GM12878 (cell line): ENCODE measurements around the gene HPSE. TPM values are rescaled to one million over a fixed set of nuclear protein-coding genes. Genes with fewer than 3 reads are reported as not detected.

Source experiments
- ATF7 ChIP-seq: fragments of 450-650 bp; IDR thresholded peaks from 2 replicates; pipeline ENCODE4 v1.6.1; 2016; ENCODE audit warnings: low read depth, mild to moderate bottlenecking
- BMI1 ChIP-seq: fragments of 450-650 bp; IDR thresholded peaks from 2 replicates; pipeline ENCODE4 v1.6.1; 2016; ENCODE audit warnings: mild to moderate bottlenecking, moderate library complexity, borderline replicate concordance
- FOXK2 ChIP-seq: fragments of 450-650 bp; IDR thresholded peaks from 2 replicates; pipeline ENCODE4 v1.6.1; 2017; ENCODE audit warnings: mild to moderate bottlenecking, moderate library complexity
- HDAC6 ChIP-seq: fragments of 200-600 bp; sonication (generic); IDR thresholded peaks from one replicate; pipeline ENCODE4 v1.8.0; 2017; ENCODE audit warnings: antibody characterized with exemption; ENCODE audit not compliant: unreplicated experiment
- LARP7 ChIP-seq: fragments of 450-650 bp; IDR thresholded peaks from 2 replicates; pipeline ENCODE4 v1.6.1; 2017; ENCODE audit warnings: mild to moderate bottlenecking
- MTA3 ChIP-seq: IDR thresholded peaks from 2 replicates; pipeline ENCODE4 v1.6.1; 2012; ENCODE audit warnings: low read length, inconsistent platforms, borderline replicate concordance
- NR2C2 ChIP-seq: IDR thresholded peaks from 2 replicates; pipeline ENCODE4 v1.6.1; 2011; ENCODE audit warnings: borderline replicate concordance, low read depth; ENCODE audit not compliant: control insufficient read depth, insufficient read length
- NRF1 ChIP-seq: conservative IDR thresholded peaks from 2 replicates; pipeline ENCODE4 v1.6.1; 2011; ENCODE audit warnings: mild to moderate bottlenecking, low read depth, low read length, improper control_type of control experiment
- POLR2AphosphoS5 ChIP-seq: IDR thresholded peaks from 2 replicates; pipeline ENCODE4 v1.6.1; 2011; ENCODE audit warnings: mild to moderate bottlenecking, low read length, inconsistent platforms
- RAD51 ChIP-seq: fragments of 450-650 bp; IDR thresholded peaks from 2 replicates; pipeline ENCODE4 v1.6.1; 2016; ENCODE audit warnings: moderate library complexity, mild to moderate bottlenecking, inconsistent platforms
- RCOR1 ChIP-seq: conservative IDR thresholded peaks from 2 replicates; pipeline ENCODE4 v1.6.1; 2012; ENCODE audit warnings: low read depth, low read length, improper control_type of control experiment
- RUNX3 ChIP-seq: IDR thresholded peaks from 2 replicates; pipeline ENCODE4 v1.6.1; 2012; ENCODE audit warnings: low read length, inconsistent platforms
- SPI1 ChIP-seq: IDR thresholded peaks from 2 replicates; pipeline ENCODE4 v1.6.1; 2011; ENCODE audit warnings: low read depth, mild to moderate bottlenecking, low read length, moderate library complexity, borderline replicate concordance; ENCODE audit not compliant: insufficient read depth
- SREBF1 ChIP-seq: IDR thresholded peaks from 2 replicates; pipeline ENCODE4 v1.6.1; 2012; ENCODE audit warnings: mild to moderate bottlenecking, low read length
- STAT3 ChIP-seq: IDR thresholded peaks from 2 replicates; pipeline ENCODE4 v1.6.1; 2011; ENCODE audit warnings: low read depth, low read length, improper control_type of control experiment
- SUPT20H ChIP-seq: IDR thresholded peaks from 2 replicates; pipeline ENCODE4 v1.6.1; 2011; ENCODE audit warnings: low read depth, mild to moderate bottlenecking, low read length, moderate library complexity, borderline replicate concordance; ENCODE audit not compliant: control insufficient read depth
- TBL1XR1 ChIP-seq: IDR thresholded peaks from 2 replicates; pipeline ENCODE4 v1.6.1; 2012; ENCODE audit warnings: low read depth, low read length, improper control_type of control experiment
- TCF7 ChIP-seq: IDR thresholded peaks from 2 replicates; pipeline ENCODE4 v1.6.1; 2014; ENCODE audit warnings: antibody characterized with exemption, borderline replicate concordance
- WRNIP1 ChIP-seq: IDR thresholded peaks from 2 replicates; pipeline ENCODE4 v1.6.1; 2011; ENCODE audit warnings: low read depth, low read length, improper control_type of control experiment, borderline replicate concordance
- ZZZ3 ChIP-seq: IDR thresholded peaks from 2 replicates; pipeline ENCODE4 v1.6.1; 2011; ENCODE audit warnings: low read depth; ENCODE audit not compliant: control insufficient read depth, insufficient read length
- polyA plus RNA-seq, 11 experiments: library from polyadenylated mRNA; depleted of rRNA in 4 of 11; unstranded in 6 of 11; stranded (reverse) in 5 of 11; fragments of >200 nt; fragmentation: Nextera tagmentation in 4 of 11; fragmentation: Illumina TruSeq in 1 of 11; extraction: Ambion mirVana in 4 of 11; extraction: Trizol in 1 of 11; gene quantifications; 1 replicate in 1 of 11; 2 replicates in 10 of 11; pipeline versions ENCODE4 v1.2.1 to v1.2.3, GENCODE V29; 2011 to 2016; ENCODE audit warnings: inconsistent platforms in 2 of 11, missing spikeins in 2 of 11, low read depth in 1 of 11
- total RNA-seq, 4 experiments: library from RNA; depleted of rRNA in 3 of 4; stranded (reverse); fragments of >200 nt in 3 of 4; fragmentation: Illumina TruSeq in 1 of 4; extraction: Trizol in 1 of 4; gene quantifications; 2 replicates each; pipeline versions ENCODE4 v1.2.1 to v1.2.3, GENCODE V29; 2013 to 2021
- TF ChIP-seq, protein P1 (sequence below): fragments of 150-350 bp; IDR thresholded peaks from 2 replicates; pipeline ENCODE4 v1.6.1; 2016; ENCODE audit warnings: low read depth, low read length
- TF ChIP-seq, protein P2 (sequence below): IDR thresholded peaks from 2 replicates; pipeline ENCODE4 v1.6.1; 2011; ENCODE audit warnings: borderline replicate concordance, low read depth, mild to moderate bottlenecking, moderate library complexity, mixed read lengths, low read length; ENCODE audit not compliant: insufficient read depth; ENCODE audit errors: extremely low read length
- TF ChIP-seq, protein P3 (sequence below): fragments of 150-350 bp; IDR thresholded peaks from 2 replicates; pipeline ENCODE4 v1.6.1; 2014; ENCODE audit warnings: mild to moderate bottlenecking, low read depth, low read length
- TF ChIP-seq, protein P4 (sequence below): fragments of 450-650 bp; IDR thresholded peaks from 2 replicates; pipeline ENCODE4 v1.6.1; 2017; ENCODE audit warnings: mild to moderate bottlenecking
- TF ChIP-seq, protein P5 (sequence below): IDR thresholded peaks from 2 replicates; pipeline ENCODE4 v1.6.1; 2011; ENCODE audit warnings: low read depth, mild to moderate bottlenecking, low read length, moderate library complexity, borderline replicate concordance; ENCODE audit errors: extremely low read depth

Gene HPSE
- total and polyA plus RNA-seq, 10 of the 15 experiments (the other 5 are each of a cell fraction or from before 2014, with no cell fraction given): 0.16 to 0.89 (median 0.58) TPM

DNA sequence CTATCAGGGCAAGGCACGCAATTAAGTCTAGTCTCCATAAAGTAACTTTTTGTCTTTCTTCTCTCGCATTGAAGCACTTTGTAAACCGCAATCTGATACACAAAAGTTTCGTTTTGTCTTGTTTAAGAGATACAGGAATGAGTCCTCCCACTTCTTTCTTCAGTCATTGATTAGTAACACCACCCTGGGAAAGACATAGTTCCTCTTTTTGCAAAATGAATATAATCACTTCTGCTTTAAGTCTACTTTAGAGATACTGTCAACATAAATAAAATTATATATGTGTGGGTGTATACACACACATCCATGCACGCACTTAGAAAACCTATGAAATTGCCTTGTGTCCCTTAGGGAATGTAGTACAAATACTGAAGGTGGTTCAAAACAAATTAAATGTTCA is 61.7 kb downstream of the HPSE start (continued):
- TF ChIP-seq, protein P1, sequence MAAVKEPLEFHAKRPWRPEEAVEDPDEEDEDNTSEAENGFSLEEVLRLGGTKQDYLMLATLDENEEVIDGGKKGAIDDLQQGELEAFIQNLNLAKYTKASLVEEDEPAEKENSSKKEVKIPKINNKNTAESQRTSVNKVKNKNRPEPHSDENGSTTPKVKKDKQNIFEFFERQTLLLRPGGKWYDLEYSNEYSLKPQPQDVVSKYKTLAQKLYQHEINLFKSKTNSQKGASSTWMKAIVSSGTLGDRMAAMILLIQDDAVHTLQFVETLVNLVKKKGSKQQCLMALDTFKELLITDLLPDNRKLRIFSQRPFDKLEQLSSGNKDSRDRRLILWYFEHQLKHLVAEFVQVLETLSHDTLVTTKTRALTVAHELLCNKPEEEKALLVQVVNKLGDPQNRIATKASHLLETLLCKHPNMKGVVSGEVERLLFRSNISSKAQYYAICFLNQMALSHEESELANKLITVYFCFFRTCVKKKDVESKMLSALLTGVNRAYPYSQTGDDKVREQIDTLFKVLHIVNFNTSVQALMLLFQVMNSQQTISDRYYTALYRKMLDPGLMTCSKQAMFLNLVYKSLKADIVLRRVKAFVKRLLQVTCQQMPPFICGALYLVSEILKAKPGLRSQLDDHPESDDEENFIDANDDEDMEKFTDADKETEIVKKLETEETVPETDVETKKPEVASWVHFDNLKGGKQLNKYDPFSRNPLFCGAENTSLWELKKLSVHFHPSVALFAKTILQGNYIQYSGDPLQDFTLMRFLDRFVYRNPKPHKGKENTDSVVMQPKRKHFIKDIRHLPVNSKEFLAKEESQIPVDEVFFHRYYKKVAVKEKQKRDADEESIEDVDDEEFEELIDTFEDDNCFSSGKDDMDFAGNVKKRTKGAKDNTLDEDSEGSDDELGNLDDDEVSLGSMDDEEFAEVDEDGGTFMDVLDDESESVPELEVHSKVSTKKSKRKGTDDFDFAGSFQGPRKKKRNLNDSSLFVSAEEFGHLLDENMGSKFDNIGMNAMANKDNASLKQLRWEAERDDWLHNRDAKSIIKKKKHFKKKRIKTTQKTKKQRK: no peak
- TF ChIP-seq ZZZ3: no peak
- TF ChIP-seq ATF7: peak; percentile 91
- TF ChIP-seq, protein P2, sequence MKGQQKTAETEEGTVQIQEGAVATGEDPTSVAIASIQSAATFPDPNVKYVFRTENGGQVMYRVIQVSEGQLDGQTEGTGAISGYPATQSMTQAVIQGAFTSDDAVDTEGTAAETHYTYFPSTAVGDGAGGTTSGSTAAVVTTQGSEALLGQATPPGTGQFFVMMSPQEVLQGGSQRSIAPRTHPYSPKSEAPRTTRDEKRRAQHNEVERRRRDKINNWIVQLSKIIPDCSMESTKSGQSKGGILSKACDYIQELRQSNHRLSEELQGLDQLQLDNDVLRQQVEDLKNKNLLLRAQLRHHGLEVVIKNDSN: no peak
- TF ChIP-seq, protein P3, sequence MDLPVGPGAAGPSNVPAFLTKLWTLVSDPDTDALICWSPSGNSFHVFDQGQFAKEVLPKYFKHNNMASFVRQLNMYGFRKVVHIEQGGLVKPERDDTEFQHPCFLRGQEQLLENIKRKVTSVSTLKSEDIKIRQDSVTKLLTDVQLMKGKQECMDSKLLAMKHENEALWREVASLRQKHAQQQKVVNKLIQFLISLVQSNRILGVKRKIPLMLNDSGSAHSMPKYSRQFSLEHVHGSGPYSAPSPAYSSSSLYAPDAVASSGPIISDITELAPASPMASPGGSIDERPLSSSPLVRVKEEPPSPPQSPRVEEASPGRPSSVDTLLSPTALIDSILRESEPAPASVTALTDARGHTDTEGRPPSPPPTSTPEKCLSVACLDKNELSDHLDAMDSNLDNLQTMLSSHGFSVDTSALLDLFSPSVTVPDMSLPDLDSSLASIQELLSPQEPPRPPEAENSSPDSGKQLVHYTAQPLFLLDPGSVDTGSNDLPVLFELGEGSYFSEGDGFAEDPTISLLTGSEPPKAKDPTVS: no peak
- TF ChIP-seq FOXK2: no peak
- no peak for TF ChIP-seq HDAC6
- peak; percentile 47; the same call in 1 of the 2 replicates for TF ChIP-seq TCF7
- TF ChIP-seq WRNIP1: no peak
- TF ChIP-seq MTA3: peak; percentile 97; the same call in 1 of the 2 replicates
- no peak for TF ChIP-seq SUPT20H
- TF ChIP-seq SPI1: peak; percentile 94
- TF ChIP-seq, protein P4, sequence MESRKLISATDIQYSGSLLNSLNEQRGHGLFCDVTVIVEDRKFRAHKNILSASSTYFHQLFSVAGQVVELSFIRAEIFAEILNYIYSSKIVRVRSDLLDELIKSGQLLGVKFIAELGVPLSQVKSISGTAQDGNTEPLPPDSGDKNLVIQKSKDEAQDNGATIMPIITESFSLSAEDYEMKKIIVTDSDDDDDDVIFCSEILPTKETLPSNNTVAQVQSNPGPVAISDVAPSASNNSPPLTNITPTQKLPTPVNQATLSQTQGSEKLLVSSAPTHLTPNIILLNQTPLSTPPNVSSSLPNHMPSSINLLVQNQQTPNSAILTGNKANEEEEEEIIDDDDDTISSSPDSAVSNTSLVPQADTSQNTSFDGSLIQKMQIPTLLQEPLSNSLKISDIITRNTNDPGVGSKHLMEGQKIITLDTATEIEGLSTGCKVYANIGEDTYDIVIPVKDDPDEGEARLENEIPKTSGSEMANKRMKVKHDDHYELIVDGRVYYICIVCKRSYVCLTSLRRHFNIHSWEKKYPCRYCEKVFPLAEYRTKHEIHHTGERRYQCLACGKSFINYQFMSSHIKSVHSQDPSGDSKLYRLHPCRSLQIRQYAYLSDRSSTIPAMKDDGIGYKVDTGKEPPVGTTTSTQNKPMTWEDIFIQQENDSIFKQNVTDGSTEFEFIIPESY: no peak
- TF ChIP-seq POLR2AphosphoS5: no peak
- peak; percentile 48 for TF ChIP-seq RAD51
- peak; percentile 83 for TF ChIP-seq TBL1XR1
- no peak for TF ChIP-seq LARP7
- TF ChIP-seq BMI1: peak; percentile 91
- TF ChIP-seq SREBF1: no peak
- no peak for TF ChIP-seq NR2C2
- TF ChIP-seq, protein P5, sequence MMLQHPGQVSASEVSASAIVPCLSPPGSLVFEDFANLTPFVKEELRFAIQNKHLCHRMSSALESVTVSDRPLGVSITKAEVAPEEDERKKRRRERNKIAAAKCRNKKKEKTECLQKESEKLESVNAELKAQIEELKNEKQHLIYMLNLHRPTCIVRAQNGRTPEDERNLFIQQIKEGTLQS: no peak
- TF ChIP-seq STAT3: peak; percentile 80; the same call in 1 of the 2 replicates
- peak; percentile 99 for TF ChIP-seq RUNX3
- TF ChIP-seq RCOR1: peak; percentile 76; the same call in 1 of the 2 replicates
- TF ChIP-seq NRF1: no peak
